ENCODE measurements around the gene SCUBE2. TPM values are rescaled to one million over a fixed set of nuclear protein-coding genes. Genes with fewer than 3 reads are reported as not detected.

SCUBE2 gene
- total and polyA plus RNA-seq, 4 donors = 0.14 to 1.4 (median 0.42) TPM; not detected in 1

DNA sequence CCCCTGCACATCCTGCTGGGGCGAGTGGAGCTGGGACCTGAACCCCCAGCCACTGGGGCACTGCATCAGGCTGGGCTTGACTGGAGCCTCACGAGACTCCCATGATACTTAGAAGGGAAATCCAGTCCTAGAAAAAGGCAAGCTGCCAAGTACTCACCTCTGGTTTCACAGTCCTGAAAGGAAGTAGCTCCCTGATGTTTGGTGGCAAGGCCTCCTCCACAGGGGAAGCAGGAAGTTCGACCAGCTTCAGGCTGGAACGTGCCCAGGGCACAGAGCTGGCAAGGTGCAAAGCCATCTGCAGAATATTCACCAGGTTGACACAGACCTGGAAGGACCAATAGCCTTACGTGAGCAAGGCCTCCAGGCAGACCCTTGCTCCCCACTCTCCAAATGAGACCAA, 60.8 kb downstream of the SCUBE2 start:
- TF ChIP-seq SP1 (IDR thresholded peaks at IDR 0.05) (no peak), YY1 (IDR thresholded peaks at IDR 0.05) (no peak), RAD21 (IDR thresholded peaks at IDR 0.05) (no peak), NR2F2 (IDR thresholded peaks at IDR 0.05) (no peak), HNF4A (conservative IDR thresholded peaks at IDR 0.05) (no peak), GABPA (IDR thresholded peaks at IDR 0.05 in 1 of 2, conservative IDR thresholded peaks at IDR 0.05 in 1 of 2) (no peak), FOXA1 (IDR thresholded peaks at IDR 0.05) (no peak), HNF4G (IDR thresholded peaks at IDR 0.05) (no peak), TAF1 (conservative IDR thresholded peaks at IDR 0.05) (no peak)
- TF ChIP-seq, protein P1, sequence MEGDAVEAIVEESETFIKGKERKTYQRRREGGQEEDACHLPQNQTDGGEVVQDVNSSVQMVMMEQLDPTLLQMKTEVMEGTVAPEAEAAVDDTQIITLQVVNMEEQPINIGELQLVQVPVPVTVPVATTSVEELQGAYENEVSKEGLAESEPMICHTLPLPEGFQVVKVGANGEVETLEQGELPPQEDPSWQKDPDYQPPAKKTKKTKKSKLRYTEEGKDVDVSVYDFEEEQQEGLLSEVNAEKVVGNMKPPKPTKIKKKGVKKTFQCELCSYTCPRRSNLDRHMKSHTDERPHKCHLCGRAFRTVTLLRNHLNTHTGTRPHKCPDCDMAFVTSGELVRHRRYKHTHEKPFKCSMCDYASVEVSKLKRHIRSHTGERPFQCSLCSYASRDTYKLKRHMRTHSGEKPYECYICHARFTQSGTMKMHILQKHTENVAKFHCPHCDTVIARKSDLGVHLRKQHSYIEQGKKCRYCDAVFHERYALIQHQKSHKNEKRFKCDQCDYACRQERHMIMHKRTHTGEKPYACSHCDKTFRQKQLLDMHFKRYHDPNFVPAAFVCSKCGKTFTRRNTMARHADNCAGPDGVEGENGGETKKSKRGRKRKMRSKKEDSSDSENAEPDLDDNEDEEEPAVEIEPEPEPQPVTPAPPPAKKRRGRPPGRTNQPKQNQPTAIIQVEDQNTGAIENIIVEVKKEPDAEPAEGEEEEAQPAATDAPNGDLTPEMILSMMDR (IDR thresholded peaks at IDR 0.05; ENCODE audit: low read depth, low read length, missing input control) = no peak
- TF ChIP-seq, protein P2, sequence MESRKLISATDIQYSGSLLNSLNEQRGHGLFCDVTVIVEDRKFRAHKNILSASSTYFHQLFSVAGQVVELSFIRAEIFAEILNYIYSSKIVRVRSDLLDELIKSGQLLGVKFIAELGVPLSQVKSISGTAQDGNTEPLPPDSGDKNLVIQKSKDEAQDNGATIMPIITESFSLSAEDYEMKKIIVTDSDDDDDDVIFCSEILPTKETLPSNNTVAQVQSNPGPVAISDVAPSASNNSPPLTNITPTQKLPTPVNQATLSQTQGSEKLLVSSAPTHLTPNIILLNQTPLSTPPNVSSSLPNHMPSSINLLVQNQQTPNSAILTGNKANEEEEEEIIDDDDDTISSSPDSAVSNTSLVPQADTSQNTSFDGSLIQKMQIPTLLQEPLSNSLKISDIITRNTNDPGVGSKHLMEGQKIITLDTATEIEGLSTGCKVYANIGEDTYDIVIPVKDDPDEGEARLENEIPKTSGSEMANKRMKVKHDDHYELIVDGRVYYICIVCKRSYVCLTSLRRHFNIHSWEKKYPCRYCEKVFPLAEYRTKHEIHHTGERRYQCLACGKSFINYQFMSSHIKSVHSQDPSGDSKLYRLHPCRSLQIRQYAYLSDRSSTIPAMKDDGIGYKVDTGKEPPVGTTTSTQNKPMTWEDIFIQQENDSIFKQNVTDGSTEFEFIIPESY (IDR thresholded peaks at IDR 0.05) = no peak
- TF ChIP-seq, protein P3, sequence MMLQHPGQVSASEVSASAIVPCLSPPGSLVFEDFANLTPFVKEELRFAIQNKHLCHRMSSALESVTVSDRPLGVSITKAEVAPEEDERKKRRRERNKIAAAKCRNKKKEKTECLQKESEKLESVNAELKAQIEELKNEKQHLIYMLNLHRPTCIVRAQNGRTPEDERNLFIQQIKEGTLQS (IDR thresholded peaks at IDR 0.05) = no peak
- Histone ChIP-seq H3K9me3 (ENCODE audit: control insufficient read depth in 4 of 4, low read length in 3 of 4) (no peaks in the 10 kb centered on the region), H3K36me3 (ENCODE audit: control insufficient read depth in 4 of 4, insufficient read depth in 3 of 4, low read depth in 1 of 4, low read length in 3 of 4) (no peaks in the 10 kb centered on the region), H3K9ac (ENCODE audit: low read depth in 1 of 2, low read length in 2 of 2) (no peak overlapping the region), H3K27ac (ENCODE audit: low read depth in 1 of 2, low read length in 2 of 2) (no peak overlapping the region), H3K4me3 (ENCODE audit: low read depth in 1 of 3, low read length in 3 of 3) (no peak overlapping the region), H3K27me3 (ENCODE audit: control insufficient read depth in 4 of 4, insufficient read depth in 4 of 4, low read length in 3 of 4) (no peaks in the 10 kb centered on the region), H3K4me1 (ENCODE audit: control insufficient read depth in 4 of 4, insufficient read depth in 4 of 4, low read length in 3 of 4) (no peaks in the 10 kb centered on the region)
- DNase-seq (ENCODE audit: low spot score) = no peak
- 72% methylated on average over 5 of the region's 5 CpGs for WGBS

DNA sequence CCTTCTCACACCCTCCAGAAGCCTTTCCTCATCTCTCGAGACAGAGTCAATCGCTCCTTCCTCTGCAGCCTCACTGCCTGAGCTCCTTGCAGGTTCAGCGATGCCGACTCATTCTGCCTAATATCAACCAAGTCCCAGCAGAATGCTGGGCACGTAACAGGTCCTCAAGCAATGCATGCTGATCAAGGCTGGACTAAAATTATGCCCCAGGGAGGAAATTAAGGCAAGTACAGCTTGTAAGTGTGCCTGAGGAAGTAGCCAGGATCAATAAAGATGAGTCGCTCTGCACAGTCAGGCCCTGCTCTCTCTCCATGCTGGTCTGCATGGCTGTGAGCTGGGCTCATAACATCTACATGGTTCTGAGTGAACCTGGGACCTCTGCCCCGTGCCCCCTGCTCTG, 62.0 kb downstream of the SCUBE2 start:
- no peaks in the 10 kb centered on the region for H3K27me3 ChIP-seq (ENCODE audit: control insufficient read depth in 4 of 4, insufficient read depth in 4 of 4, low read length in 3 of 4)
- H3K4me1 ChIP-seq (ENCODE audit: control insufficient read depth in 4 of 4, insufficient read depth in 4 of 4, low read length in 3 of 4) = no peaks in the 10 kb centered on the region
- DNase-seq (ENCODE audit: low spot score) = no peak
- no peak overlapping the region for H3K27ac ChIP-seq (ENCODE audit: low read depth in 1 of 2, low read length in 2 of 2)
- TF ChIP-seq JUND (IDR thresholded peaks at IDR 0.05) = no peak
- TF ChIP-seq, protein P4, sequence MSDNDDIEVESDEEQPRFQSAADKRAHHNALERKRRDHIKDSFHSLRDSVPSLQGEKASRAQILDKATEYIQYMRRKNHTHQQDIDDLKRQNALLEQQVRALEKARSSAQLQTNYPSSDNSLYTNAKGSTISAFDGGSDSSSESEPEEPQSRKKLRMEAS (IDR thresholded peaks at IDR 0.05) = no peak
- TF ChIP-seq FOXA1 (IDR thresholded peaks at IDR 0.05) = no peak
- no peak for TF ChIP-seq HNF4G (IDR thresholded peaks at IDR 0.05)
- no peak for TF ChIP-seq TAF1 (conservative IDR thresholded peaks at IDR 0.05)
- TF ChIP-seq FOXA2 (IDR thresholded peaks at IDR 0.05) = no peak
- no peak for TF ChIP-seq SP1 (IDR thresholded peaks at IDR 0.05)
- no peak for TF ChIP-seq RXRA (IDR thresholded peaks at IDR 0.05)
- no peak for TF ChIP-seq HNF4A (conservative IDR thresholded peaks at IDR 0.05)
- TF ChIP-seq, protein P3 (IDR thresholded peaks at IDR 0.05) = no peak
- no peak for TF ChIP-seq RAD21 (IDR thresholded peaks at IDR 0.05)
- TF ChIP-seq, protein P5, sequence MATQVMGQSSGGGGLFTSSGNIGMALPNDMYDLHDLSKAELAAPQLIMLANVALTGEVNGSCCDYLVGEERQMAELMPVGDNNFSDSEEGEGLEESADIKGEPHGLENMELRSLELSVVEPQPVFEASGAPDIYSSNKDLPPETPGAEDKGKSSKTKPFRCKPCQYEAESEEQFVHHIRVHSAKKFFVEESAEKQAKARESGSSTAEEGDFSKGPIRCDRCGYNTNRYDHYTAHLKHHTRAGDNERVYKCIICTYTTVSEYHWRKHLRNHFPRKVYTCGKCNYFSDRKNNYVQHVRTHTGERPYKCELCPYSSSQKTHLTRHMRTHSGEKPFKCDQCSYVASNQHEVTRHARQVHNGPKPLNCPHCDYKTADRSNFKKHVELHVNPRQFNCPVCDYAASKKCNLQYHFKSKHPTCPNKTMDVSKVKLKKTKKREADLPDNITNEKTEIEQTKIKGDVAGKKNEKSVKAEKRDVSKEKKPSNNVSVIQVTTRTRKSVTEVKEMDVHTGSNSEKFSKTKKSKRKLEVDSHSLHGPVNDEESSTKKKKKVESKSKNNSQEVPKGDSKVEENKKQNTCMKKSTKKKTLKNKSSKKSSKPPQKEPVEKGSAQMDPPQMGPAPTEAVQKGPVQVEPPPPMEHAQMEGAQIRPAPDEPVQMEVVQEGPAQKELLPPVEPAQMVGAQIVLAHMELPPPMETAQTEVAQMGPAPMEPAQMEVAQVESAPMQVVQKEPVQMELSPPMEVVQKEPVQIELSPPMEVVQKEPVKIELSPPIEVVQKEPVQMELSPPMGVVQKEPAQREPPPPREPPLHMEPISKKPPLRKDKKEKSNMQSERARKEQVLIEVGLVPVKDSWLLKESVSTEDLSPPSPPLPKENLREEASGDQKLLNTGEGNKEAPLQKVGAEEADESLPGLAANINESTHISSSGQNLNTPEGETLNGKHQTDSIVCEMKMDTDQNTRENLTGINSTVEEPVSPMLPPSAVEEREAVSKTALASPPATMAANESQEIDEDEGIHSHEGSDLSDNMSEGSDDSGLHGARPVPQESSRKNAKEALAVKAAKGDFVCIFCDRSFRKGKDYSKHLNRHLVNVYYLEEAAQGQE (IDR thresholded peaks at IDR 0.05) = no peak
- no peak for TF ChIP-seq YY1 (IDR thresholded peaks at IDR 0.05)
- TF ChIP-seq EGR1 (IDR thresholded peaks at IDR 0.05; ENCODE audit: low read depth in 2 of 2) = no peak
- no peaks in the 10 kb centered on the region for H3K9me3 ChIP-seq (ENCODE audit: control insufficient read depth in 4 of 4, low read length in 3 of 4)
- H3K36me3 ChIP-seq (ENCODE audit: control insufficient read depth in 4 of 4, insufficient read depth in 3 of 4, low read depth in 1 of 4, low read length in 3 of 4) = no peaks in the 10 kb centered on the region
- H3K4me3 ChIP-seq (ENCODE audit: low read depth in 1 of 3, low read length in 3 of 3) = no peak overlapping the region
- H3K9ac ChIP-seq (ENCODE audit: low read depth in 1 of 2, low read length in 2 of 2) = no peak overlapping the region
- 93% methylated on average over 7 of the region's 7 CpGs for WGBS
